HG03280 (cell line): Measurements from ENCODE around the gene LZTS2.
A peak's percentile ranks its signal among the peaks of the same experiment; 100 is the strongest.

Experiments used
- ATAC-seq: cut with Tn5 transposase; IDR thresholded peaks from one replicate; pipeline ENCODE4 v1.9.1; 2021; ENCODE audit warnings: mild to moderate bottlenecking, moderate library complexity; ENCODE audit not compliant: unreplicated experiment

LZTS2 gene

DNA sequence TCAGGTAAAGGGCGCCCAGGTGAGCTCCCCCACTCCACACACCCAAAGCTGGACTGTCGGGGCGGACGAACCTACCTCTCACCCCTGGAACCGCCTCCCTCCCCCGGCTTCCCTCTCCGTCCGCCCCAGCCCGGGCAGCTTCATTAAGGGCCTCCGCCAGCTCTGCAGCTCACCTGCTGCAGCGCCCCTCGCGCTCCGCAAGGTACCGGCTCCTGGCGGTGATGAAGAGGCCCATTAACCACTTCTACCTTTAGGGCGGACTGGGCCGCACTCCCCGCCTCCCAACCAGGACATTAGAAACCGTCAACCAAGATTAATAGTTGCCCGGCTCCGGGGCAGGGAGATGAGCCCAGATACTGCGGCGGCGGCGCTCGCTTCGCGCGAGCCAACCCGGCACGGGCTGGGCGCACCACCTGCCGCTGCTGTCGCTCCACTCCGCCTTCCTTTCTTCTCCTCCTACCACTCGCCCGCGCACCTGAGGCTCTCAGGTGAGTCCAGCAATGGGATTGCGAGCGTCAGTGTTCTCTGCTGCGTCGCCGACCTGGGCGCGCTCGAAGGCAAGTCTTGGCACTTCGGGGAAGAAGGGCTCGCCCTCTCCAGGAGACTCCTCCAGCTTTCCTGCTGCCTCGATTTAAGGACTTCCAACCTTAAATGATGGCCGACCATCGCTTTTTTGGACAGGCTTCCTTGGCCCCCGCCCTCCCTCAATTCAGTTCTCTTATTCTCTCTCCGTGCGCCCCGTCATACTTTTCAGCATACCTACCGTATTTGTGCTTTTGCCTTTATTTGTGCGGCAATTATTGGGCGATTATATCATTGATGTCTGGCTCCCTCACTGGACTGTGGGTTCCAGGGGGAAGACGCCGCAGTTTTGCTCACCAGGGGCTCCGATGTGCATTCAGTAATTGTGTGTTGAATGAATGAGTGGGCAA, 48.6 kb downstream of the LZTS2 start:
- ATAC-seq = no peak

DNA sequence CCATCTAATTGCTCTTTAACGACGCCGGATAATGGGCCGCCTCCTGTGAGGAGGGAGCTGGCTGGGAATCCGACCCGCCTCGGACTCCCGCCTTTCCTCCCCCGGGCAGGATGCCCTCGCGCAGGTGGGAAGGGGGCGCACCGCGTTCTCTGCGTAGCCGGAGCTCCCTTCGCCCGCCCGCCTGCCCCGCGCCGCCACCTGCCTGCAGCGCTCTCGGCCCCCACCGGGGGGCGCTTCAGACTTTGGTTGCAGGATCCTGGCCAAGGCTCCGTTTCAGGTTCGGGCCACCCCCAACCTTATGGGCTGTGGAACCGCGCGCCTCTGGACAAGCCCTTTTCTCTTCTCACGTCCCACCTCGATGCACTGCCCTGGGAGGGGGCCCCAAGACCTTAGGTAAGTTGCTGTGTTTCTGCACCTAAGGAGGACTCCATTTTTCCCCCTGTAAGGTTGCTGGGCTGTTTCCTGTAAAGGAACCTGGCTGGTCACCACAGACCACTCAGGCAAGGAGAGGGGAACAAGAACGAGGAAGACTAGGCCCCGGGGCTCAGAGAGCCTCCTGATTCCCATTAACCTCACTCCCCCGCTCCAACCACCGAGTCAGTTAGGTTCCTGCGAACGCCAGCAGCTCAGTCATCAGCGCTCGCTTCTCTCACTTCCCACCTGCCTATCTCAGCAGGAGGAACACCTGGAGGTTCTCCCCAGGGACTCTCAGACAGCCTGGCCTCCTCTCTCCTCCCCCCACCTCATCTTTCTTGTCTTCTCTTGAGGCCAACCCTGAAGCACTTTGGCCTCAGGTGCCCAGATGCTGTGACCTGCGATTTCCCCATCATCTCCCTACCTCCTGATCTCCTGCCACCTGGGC, 50.8 kb downstream of the LZTS2 start:
- ATAC-seq = peak; percentile 83

DNA sequence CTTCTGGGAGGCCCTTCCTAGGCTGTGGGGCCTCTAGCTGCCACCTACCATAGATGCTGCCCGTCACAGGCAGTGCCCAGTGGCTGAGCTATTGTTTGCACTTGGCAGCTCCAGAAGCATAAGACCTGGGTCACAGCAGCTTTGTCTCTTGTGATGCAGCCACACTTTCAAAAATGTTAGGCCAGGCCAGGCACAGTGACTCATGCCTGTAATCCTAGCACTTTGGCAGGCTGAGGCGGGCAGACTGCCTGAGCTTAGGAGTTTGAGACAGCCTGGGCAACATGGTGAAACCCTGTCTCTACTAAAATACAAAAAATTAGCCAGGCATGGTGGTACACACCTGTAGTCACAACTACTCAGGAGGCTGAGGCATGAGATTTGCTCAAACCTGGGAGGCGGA, 52.7 kb downstream of the LZTS2 start:
- no peak for ATAC-seq

DNA sequence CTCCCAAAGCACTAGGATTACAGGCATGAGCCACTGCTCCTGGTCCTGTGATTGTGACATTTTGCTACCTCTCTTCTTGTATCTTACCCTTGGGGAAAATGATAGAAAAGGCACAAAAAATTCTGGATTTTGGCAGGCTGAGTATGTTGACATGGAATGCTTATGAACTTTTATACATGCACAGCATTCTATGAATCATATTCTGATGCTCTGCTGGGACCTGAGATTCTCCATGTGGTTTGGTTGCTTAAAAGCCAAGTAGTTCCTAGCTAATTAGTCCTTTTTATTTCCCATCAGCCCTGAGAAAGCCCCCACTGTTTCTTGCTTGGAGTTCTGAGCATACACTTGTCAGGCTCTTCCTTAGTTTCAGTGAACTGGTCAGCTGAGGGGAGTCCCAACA, 53.9 kb downstream of the LZTS2 start:
- ATAC-seq = no peak

DNA sequence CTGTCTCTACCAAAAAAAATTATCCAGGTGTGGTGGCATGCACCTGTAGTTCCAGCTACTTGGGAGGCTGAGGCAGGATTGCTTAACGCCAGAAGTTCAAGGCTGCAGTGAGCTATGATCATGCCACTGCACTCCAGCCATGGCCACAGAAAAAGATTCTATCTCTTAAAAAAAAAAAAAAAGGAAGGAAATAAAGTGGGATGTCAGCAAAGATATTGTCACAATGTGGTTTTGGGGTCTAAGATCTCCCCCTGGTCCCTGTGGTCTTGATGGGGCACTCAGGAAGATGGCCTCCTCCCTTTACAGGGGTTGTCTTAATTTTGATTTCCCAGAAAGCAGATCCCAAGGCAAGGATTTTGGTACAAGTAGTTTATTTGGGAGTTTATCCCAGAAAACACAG, 54.7 kb downstream of the LZTS2 start:
- ATAC-seq = no peak

DNA sequence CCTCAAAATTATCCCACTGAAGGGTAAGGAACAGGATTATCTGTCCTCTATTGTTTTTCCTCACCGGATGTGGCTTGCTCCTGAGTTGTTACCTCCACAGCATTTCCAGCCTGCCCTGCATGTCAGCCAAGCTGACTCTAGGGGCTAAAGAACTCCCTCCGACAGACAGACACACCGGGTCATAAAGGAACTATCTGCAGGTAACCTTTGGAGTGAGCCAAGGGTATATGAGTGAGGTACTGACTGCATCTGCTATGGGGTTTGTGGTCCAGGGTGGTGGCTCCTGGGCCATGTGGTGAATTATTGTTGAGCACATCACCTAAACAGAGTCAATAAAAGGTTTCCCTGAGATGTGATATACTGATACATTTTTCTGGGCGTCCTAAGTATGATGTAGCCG, 55.3 kb downstream of the LZTS2 start:
- ATAC-seq = no peak

DNA sequence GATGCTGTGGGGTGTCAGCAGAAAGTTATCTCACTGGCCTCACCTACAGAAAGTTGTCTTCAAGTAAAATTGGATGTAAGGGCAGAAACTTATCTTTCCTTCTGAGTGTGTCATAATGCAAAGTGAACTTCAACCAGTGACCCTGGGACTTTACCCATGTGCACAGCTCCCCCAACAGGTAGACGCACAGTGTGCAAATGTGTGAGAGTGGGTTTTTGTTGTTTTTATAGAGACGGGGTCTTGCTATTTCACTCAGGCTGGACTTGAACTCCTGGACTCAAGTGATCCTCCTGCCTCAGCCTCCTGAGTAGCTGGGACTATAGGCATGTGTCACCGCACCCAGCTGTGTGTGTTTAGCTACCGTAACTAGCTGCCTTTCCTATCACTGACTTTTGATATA, 55.8 kb downstream of the LZTS2 start:
- no peak for ATAC-seq

DNA sequence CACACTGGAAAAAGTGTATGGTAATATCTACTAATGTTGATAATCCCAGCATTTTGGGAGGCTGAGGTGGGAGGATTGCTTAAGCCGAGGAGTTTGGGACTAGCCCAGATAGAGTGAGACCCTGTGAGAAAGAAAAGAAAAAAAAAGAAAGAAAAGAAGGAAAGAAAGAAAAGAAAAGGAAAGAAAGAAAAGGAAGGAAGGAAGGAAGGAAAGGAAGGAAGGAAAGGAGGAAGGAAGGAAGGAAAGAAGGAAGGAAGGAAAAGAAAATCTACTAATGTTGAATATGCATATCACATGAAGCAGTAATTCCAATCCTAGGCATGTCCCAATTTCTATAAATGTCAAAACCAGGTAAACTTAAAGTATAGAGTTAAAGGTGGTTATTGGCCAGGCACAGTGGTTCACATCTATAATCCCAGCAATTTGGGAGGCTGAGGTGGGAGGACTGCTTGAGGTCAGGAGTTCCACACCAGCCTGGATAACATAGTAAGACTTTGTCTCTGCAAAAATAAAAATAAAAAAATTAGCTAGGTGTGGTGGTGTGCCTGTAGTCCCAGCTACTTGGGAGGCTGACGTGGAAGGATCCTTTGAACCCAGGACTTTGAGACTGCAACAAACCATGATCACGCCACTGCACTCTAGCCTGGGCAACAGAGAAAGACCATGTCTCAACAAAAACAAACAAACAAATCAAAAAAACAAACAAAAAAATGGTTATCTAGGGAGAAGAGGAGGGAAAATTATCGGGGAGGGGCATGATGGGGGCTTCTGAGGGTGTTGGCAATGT, 57.0 kb downstream of the LZTS2 start:
- ATAC-seq = no peak
